GM12878 (cell line): Measurements from ENCODE around the gene MARF1.

Experiments used
- BRCA1 ChIP-seq: IDR thresholded peaks from 2 replicates; pipeline ENCODE4 v1.6.1; 2011; ENCODE audit warnings: low read depth, low read length, improper control_type of control experiment
- CEBPB ChIP-seq, 2 experiments: fragments of 150-350 bp in 1 of 2; IDR thresholded peaks; 2 replicates each; pipeline ENCODE4 v1.6.1; 2012 to 2014; ENCODE audit warnings: low read depth in 2 of 2, low read length in 2 of 2, borderline replicate concordance in 1 of 2, inconsistent platforms in 1 of 2
- CTCF ChIP-seq, 3 experiments: IDR thresholded peaks in 2 of 3; conservative IDR thresholded peaks in 1 of 3; 2 replicates each; pipeline ENCODE4 v1.5.1; 2011; ENCODE audit warnings: low read depth in 3 of 3, low read length in 3 of 3, mild to moderate bottlenecking in 3 of 3, control low read depth in 2 of 3, moderate library complexity in 2 of 3, inconsistent platforms in 1 of 3, mixed read lengths in 1 of 3; ENCODE audit not compliant: control insufficient read depth in 2 of 3, insufficient read depth in 1 of 3; ENCODE audit errors: extremely low read depth in 1 of 3
- HSF1 ChIP-seq: fragments of 150-350 bp; IDR thresholded peaks from 2 replicates; pipeline ENCODE4 v1.6.1; 2014; ENCODE audit warnings: mild to moderate bottlenecking, low read depth, low read length
- MYC ChIP-seq: IDR thresholded peaks from 2 replicates; pipeline ENCODE4 v1.6.1; 2011; ENCODE audit warnings: mild to moderate bottlenecking, low read length, moderate library complexity, inconsistent platforms; ENCODE audit not compliant: insufficient read depth, insufficient replicate concordance, insufficient read length, severe bottlenecking
- POLR2A ChIP-seq: IDR thresholded peaks from 2 replicates; pipeline ENCODE4 v1.6.1; 2011; ENCODE audit warnings: low read depth, mild to moderate bottlenecking, low read length
- POLR2AphosphoS2 ChIP-seq: IDR thresholded peaks from 2 replicates; pipeline ENCODE4 v1.6.1; 2011; ENCODE audit warnings: low read depth, mild to moderate bottlenecking, low read length, improper control_type of control experiment, moderate library complexity
- ZNF687 ChIP-seq: fragments of 450-650 bp; IDR thresholded peaks from 2 replicates; pipeline ENCODE4 v1.6.1; 2017; ENCODE audit warnings: mild to moderate bottlenecking, moderate library complexity

GRCh38 chr16:15618392-15618791, 24.6 kb downstream of the MARF1 start:
- TF ChIP-seq POLR2A, result no peak
- no peak for TF ChIP-seq CEBPB (IDR thresholded peaks at IDR 0.05; ENCODE audit: borderline replicate concordance in 1 of 2, low read depth in 2 of 2, low read length in 2 of 2)
- no peak for TF ChIP-seq POLR2AphosphoS2
- TF ChIP-seq HSF1, result no peak
- TF ChIP-seq MYC, result no peak
- no peak for TF ChIP-seq ZNF687
- TF ChIP-seq CTCF (IDR thresholded peaks at IDR 0.05 in 2 of 3, conservative IDR thresholded peaks at IDR 0.05 in 1 of 3; ENCODE audit: control insufficient read depth in 2 of 3, extremely low read depth in 1 of 3, insufficient read depth in 1 of 3, low read depth in 3 of 3, low read length in 3 of 3), result no peak
- no peak for TF ChIP-seq BRCA1
